ENCODE measurements around the gene CBX2. TPM values are rescaled to one million over a fixed set of nuclear protein-coding genes. Genes with fewer than 3 reads are reported as not detected.
A peak's percentile ranks its signal among the peaks of the same experiment; 100 is the strongest.

CBX2 gene
- total and polyA plus RNA-seq, 4 donors: 1.4 to 13.5 (median 3.0) TPM

GRCh38 chr17:79836510-79836971, 58.6 kb downstream of the CBX2 start:
- no peak for ATAC-seq (ENCODE audit: insufficient read depth, low FRiP score)
- H3K9ac ChIP-seq (ENCODE audit: insufficient read depth in 1 of 2, low read length in 2 of 2): no peak overlapping the region
- WGBS, 2 donors: 12 to 30% methylated on average over 18 of the region's 18 CpGs
- DNase-seq: no peak
- TF ChIP-seq CTCF (IDR thresholded peaks at IDR 0.05; ENCODE audit: control extremely low read depth, extremely low read depth): no peak
- H3K27ac ChIP-seq (ENCODE audit: low read depth in 1 of 2, low read length in 1 of 2): peak overlapping the region in 1 of 2 donors; percentile 84
- H3K27me3 ChIP-seq (ENCODE audit: control insufficient read depth in 3 of 3, insufficient read depth in 3 of 3, low read length in 2 of 3): peaks cover 0 to 16% (median 13%) of the 10 kb centered on the region in 3 donors
- peaks cover 8 to 55% (median 43%) of the 10 kb centered on the region in 5 donors for H3K4me1 ChIP-seq (ENCODE audit: control insufficient read depth in 5 of 5, insufficient read depth in 5 of 5, low read length in 5 of 5)
- H3K36me3 ChIP-seq (ENCODE audit: control insufficient read depth in 4 of 4, insufficient read depth in 4 of 4, low read length in 4 of 4): peaks cover 0 to 24% (median 8%) of the 10 kb centered on the region in 4 donors
- H3K4me3 ChIP-seq: no peak overlapping the region
- peaks cover 0 to 4% (median 0%) of the 10 kb centered on the region in 4 donors for H3K9me3 ChIP-seq (ENCODE audit: control insufficient read depth in 4 of 4, insufficient read depth in 3 of 4, low read length in 3 of 4)

- Histone ChIP-seq H3K27me3 (ENCODE audit: control insufficient read depth in 3 of 3, insufficient read depth in 3 of 3, low read length in 2 of 3) (peaks cover 0 to 22% (median 18%) of the 10 kb centered on the region in 3 donors), H3K9ac (ENCODE audit: insufficient read depth in 1 of 2, low read length in 2 of 2) (peak overlapping the region in 1 of 2 donors; percentile 86), H3K9me3 (ENCODE audit: control insufficient read depth in 4 of 4, insufficient read depth in 3 of 4, low read length in 3 of 4) (peaks cover 0 to 4% (median 0%) of the 10 kb centered on the region in 4 donors), H3K4me1 (ENCODE audit: control insufficient read depth in 5 of 5, insufficient read depth in 5 of 5, low read length in 5 of 5) (peaks cover 7 to 53% (median 39%) of the 10 kb centered on the region in 5 donors), H3K4me3 (peak overlapping the region; percentile 21), H3K36me3 (ENCODE audit: control insufficient read depth in 4 of 4, insufficient read depth in 4 of 4, low read length in 4 of 4) (peaks cover 0 to 24% (median 8%) of the 10 kb centered on the region in 4 donors), H3K27ac (ENCODE audit: low read depth in 1 of 2, low read length in 1 of 2) (peak overlapping the region in 1 of 2 donors; percentile 96)
- DNase-seq: peak; percentile 83 to 92 (median 89)
- 10 to 14% methylated on average over 39 to 41 of the region's 41 CpGs for WGBS, 2 donors
- peak; percentile 4 for ATAC-seq (ENCODE audit: insufficient read depth, low FRiP score)
- no peak for TF ChIP-seq CTCF (IDR thresholded peaks at IDR 0.05; ENCODE audit: control extremely low read depth, extremely low read depth)
These were observed 59.3 kb downstream of the CBX2 start for GRCh38 chr17:79836972-79837887.

Other genes with a start within 250 kb of the CBX2 start
- gene RBFOX3, start 167.1 kb upstream of the CBX2 start, total RNA-seq: under 1 TPM in 1 of 2 donors, not detected in 1; 0.09 TPM
- under 1 TPM in 1 of 2 donors, not detected in 1; 0.10 TPM for gene RBFOX3, start 167.1 kb upstream of the CBX2 start, polyA plus RNA-seq
- under 1 TPM in 1 of 2 donors, not detected in 1; 0.31 TPM for gene ENPP7, start 47.2 kb upstream of the CBX2 start, total RNA-seq
- not detected for gene ENPP7, start 47.2 kb upstream of the CBX2 start, polyA plus RNA-seq
- 1 to 10 TPM; 4.8 to 9.3 TPM for gene CBX8, start 18.9 kb downstream of the CBX2 start, total RNA-seq
- gene CBX8, start 18.9 kb downstream of the CBX2 start, polyA plus RNA-seq: 1 to 10 TPM; 5.5 TPM
- gene CBX4, start 61.3 kb downstream of the CBX2 start, total RNA-seq: 10 to 100 TPM; 18.2 to 32.0 TPM
- gene CBX4, start 61.3 kb downstream of the CBX2 start, polyA plus RNA-seq: 10 to 100 TPM; 12.8 to 16.7 TPM

Measured in lung (tissue), 12 donors.